HG02759 (cell line): ENCODE results near the gene OR52E2.

ENCODE experiments used
- ATAC-seq: cut with Tn5 transposase; IDR thresholded peaks from one replicate; pipeline ENCODE4 v1.9.1; 2021; ENCODE audit warnings: mild to moderate bottlenecking, moderate library complexity; ENCODE audit not compliant: unreplicated experiment

OR52E2 gene

DNA sequence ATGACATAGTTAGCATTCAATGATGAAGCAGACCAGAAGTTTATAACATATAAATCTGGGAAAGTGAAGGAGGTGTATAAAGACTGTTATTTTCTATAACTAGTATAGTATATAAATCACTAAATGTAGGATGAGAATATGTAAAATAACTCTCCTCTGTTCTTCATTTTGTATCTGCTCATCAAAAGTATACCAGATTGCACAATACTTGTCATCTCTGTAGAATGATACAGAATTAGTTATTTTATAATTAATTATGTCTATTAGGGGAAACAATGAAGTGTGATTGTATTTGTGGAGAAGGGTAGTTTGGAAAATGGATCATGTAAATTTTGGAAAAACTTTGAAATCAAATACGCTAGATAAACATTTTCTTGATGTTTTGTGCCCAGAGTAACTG lies 46.4 kb downstream of the OR52E2 start:
- no peak for ATAC-seq

DNA sequence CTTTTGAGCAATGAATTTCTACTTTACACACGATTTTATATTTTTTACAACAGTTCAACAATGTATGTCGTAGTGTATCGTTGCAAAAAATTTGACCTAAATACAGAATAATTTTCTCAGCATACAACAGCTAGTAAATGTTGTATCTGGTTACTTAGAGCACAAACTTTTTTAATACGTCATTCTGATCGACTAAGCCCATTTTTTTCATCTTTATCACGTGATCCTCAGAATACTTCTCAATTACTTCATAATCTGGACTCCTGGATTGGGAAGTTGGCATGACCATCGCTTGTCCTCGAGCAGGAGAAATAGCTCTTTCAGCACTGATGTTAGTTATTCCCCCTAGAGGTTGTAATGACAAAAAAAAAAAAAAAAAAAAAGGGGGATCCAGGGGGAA lies 48.2 kb downstream of the OR52E2 start:
- ATAC-seq: no peak
